ENCODE measurements around the gene SCN1B.
"Not testable (repeated sequence)": the region's sequence is repeated elsewhere in the genome, so short reads cannot be mapped to it uniquely, and the experiment has no call there.

The SCN1B gene

GRCh38 chr19:35000647-35001501, 29.4 kb upstream of the SCN1B start:
- DNase-seq (ENCODE audit: low read depth in 2 of 2) = peak; percentile 33 to 48

DNA sequence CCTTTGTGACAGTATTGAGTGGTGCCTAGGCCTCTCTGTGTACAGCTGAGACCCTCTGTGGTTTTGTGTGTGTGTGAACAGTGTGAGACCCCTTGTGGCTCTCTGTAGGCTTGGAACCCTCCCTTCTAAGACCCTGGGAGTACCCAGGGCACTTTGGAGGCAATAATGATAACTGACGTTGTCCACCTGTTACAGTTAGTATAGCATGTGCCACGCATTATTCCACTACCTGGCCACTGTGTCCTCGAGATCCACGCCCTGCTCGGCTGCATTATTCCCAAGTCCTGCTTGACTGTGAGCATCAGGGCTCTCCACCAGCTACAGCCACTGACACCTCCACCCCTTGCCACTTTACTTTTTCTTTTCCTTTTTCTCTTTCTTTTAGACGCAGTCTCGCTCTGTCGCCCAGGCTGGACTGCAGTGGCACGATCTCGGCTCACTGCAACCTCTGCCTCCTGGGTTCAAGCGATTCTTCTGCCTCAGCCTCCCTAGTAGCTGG, 28.2 kb upstream of the SCN1B start:
- no peak for DNase-seq (ENCODE audit: low read depth in 2 of 2)

GRCh38 chr19:35004517-35005255, 25.6 kb upstream of the SCN1B start:
- DNase-seq (ENCODE audit: low read depth in 2 of 2) = no peak

GRCh38 chr19:35005256-35005977, 24.9 kb upstream of the SCN1B start:
- DNase-seq (ENCODE audit: low read depth in 2 of 2) = no peak

DNA sequence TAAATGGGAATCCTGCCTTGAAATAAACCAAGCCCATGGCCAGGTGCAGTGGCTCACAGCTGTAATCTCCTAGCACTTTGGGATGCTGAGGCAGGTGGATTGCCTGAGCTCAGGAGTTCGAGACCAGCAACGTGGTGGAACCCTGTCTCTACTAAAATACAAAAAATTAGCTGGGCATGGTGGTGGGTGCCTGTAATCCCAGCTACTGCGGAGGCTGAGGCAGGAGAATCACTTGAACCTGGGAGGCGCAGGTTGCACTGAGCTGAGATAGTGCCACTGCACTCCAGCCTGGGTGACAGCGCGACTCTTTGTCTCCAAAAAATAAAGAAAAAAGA, 24.3 kb upstream of the SCN1B start:
- DNase-seq (ENCODE audit: low read depth in 2 of 2) = not testable (repeated sequence)

- DNase-seq (ENCODE audit: low read depth in 2 of 2) = no peak
These were observed 23.8 kb upstream of the SCN1B start for GRCh38 chr19:35006342-35006998.

GRCh38 chr19:35006999-35007365, 23.3 kb upstream of the SCN1B start:
- DNase-seq (ENCODE audit: low read depth in 2 of 2) = no peak

DNA sequence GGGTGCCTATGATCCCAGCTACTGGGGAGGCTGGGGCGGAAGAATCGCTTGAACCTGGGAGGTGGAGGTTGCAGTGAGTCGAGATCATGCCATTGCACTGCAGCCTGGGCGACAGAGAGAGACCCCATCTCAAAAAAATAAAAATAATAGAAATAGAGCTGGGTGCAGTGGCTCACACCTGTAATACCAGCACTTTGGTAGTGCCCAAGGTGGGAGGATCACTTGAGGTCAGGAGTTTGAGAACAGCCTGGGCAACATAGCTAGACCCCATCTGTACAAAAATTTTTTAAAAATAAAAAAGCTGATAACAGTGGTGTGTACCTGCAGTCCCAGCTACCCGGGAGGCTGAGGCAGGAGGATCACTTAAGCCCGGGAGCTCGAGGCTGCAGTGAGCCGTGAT, 22.8 kb upstream of the SCN1B start:
- not testable (repeated sequence) for DNase-seq (ENCODE audit: low read depth in 2 of 2)

GRCh38 chr19:35008891-35009341, 21.4 kb upstream of the SCN1B start:
- no peak for DNase-seq (ENCODE audit: low read depth in 2 of 2)

- no peak for DNase-seq (ENCODE audit: low read depth in 2 of 2)
These were observed 20.6 kb upstream of the SCN1B start for GRCh38 chr19:35009424-35010415.

GRCh38 chr19:35011091-35011689, 19.1 kb upstream of the SCN1B start:
- no peak for DNase-seq (ENCODE audit: low read depth in 2 of 2)

- no peak for DNase-seq (ENCODE audit: low read depth in 2 of 2)
These were observed 18.3 kb upstream of the SCN1B start for GRCh38 chr19:35011737-35012682.

DNA sequence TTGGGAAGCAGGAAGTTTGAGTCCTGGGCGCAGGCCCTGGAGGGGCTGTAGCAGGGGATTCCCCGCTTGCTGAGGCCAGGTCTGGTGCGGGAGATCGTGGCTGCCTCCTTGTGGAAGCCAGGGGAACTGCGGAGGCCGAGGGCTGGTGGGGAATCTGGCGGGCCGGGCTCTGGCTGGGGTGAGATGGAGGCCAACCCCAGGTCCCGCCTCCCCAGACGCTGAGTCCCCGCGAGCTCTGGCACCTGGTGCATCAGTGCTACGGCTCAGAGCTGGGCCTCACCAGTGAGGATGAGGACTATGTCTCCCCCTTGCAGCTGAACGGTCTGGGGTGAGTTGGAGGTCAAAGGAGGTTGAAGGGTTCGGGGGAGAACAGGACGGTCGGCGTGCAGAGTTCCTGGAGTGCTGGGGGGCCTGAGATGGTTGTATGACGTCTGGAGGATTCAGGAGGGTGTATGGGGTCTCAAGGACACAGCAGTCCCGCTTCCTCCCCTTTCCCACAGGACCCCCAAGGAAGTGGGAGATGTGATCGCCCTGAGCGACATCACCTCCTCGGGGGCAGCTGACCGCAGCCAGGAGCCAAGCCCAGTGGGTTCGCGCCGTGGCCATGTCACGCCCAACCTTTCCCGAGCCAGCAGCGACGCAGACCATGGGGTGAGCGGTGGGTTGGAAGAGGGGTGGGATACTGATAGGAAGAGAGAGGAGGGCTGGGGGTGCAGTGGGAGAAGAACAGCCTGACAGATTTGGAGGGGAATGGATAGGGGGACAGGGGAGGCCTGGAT, 17.0 kb upstream of the SCN1B start:
- peak; percentile 67 to 78 for DNase-seq (ENCODE audit: low read depth in 2 of 2)

DNA sequence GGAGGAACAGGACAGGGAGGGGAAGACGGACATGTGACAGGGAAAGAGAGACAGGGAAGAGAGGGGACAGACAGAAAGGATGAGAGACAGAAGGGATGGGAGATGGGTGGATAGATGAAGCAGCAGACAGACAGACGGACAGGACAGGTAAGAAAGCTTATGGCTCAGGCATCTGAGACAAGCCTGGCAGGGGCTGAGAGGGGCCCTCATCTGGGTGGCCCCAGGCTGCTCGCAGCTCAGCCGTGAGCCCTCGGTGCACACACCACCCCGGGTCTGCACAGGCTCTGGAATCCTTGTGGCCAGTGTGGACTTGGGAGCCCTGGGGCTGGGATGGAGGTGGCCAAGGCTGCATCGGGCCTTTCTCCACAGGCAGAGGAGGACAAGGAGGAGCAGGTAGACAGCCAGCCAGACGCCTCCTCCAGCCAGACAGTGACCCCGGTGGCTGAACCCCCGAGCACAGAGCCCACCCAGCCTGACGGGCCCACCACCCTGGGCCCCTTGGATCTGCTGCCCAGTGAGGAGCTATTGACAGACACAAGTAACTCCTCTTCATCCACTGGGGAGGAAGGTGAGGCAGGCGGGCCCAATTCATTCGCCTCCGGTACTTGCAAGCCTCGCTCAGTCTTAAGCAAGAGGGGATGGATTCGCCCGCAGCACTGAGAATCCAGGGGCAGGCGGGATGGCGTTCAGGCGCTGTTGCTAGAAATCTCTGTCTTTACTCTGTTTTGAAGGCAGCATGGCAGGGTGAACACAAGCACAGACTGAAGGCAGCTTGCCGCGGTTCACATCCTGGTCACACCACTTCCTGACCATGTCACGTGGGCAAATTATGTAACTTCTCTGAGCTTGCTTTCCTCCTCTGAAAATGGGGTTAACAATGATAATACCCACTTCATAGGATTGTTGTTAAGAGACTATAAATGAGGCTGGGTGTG, 16.2 kb upstream of the SCN1B start:
- no peak for DNase-seq (ENCODE audit: low read depth in 2 of 2)

- DNase-seq (ENCODE audit: low read depth in 2 of 2) = not testable (repeated sequence)
These were observed 15.5 kb upstream of the SCN1B start for GRCh38 chr19:35014774-35015173.

- no peak for DNase-seq (ENCODE audit: low read depth in 2 of 2)
These were observed 14.9 kb upstream of the SCN1B start for GRCh38 chr19:35015270-35015953.
